Body of pancreas (tissue), 4 donors: ENCODE results near the gene MED25. TPM values are rescaled to one million over a fixed set of nuclear protein-coding genes. Genes with fewer than 3 reads are reported as not detected.

Experiments
- ATAC-seq: fragments of 150-250 bp; one replicate; pipeline ENCODE4 v1.9.1; 2016
- DNase-seq, 4 donors: peaks; one replicate each; pipeline ENCODE4 v3.0.0-alpha.2; 2019
- H3K27ac ChIP-seq, 4 donors: fragments of 200-600 bp; sonication (generic); 1 replicate in 3 of 4; 2 replicates in 1 of 4; pipeline versions ENCODE4 v1.5.1 to v1.6.1; 2016 to 2019; ENCODE audit warnings: mild to moderate bottlenecking in 1 of 4, mixed read lengths in 1 of 4, moderate library complexity in 1 of 4
- H3K27me3 ChIP-seq, 2 donors: fragments of 200-600 bp; sonication (generic); one replicate each; pipeline ENCODE4 v1.6.0; 2016; ENCODE audit warnings: mild to moderate bottlenecking in 1 of 2
- H3K36me3 ChIP-seq, 2 donors: fragments of 200-600 bp; sonication (generic); replicated peaks in 1 of 2; 2 replicates each; pipeline ENCODE4 v1.5.1; 2016; ENCODE audit warnings: low read depth in 2 of 2; ENCODE audit not compliant: insufficient read depth in 1 of 2
- H3K4me1 ChIP-seq: fragments of 200-600 bp; sonication (generic); one replicate; pipeline ENCODE4 v1.6.0; 2016
- H3K4me3 ChIP-seq, 2 donors: fragments of 200-600 bp; sonication (generic); 1 replicate in 1 of 2; 2 replicates in 1 of 2; pipeline ENCODE4 v1.5.1; 2016 to 2019
- H3K9me3 ChIP-seq, 3 donors: fragments of 200-600 bp; sonication (generic); 1 replicate in 2 of 3; 2 replicates in 1 of 3; pipeline ENCODE4 v1.5.1; 2016
- POLR2A ChIP-seq, 3 donors: fragments of 450-650 bp; IDR thresholded peaks; one replicate each; pipeline ENCODE4 v1.6.1; 2016; ENCODE audit warnings: antibody characterized with exemption in 3 of 3, mild to moderate bottlenecking in 2 of 3
- WGBS, 2 donors: methylation state at CpG; one replicate each; pipeline ENCODE4 v1.1.5; 2017; 5-methylcytosine and 5-hydroxymethylcytosine counted together
- intact Hi-C: fragments of 100-400 bp; cut with DNase I; formaldehyde crosslinking; loops from one replicate; pipeline ENCODE4 v1.15.1; 2023
- total RNA-seq, 2 donors: library from RNA; depleted of rRNA; stranded (reverse); fragments of >200 nt; gene quantifications; one replicate each; pipeline ENCODE4 v1.1.0, GENCODE V29; 2016
- TF ChIP-seq, protein P1 (sequence below), 7 experiments: fragments of 450-650 bp in 4 of 7; fragments of 200-600 bp in 3 of 7; sonication (generic) in 3 of 7; IDR thresholded peaks; one replicate each; pipeline ENCODE4 v1.5.1; 2016 to 2019; ENCODE audit warnings: antibody characterized with exemption in 7 of 7

MED25 gene
- total RNA-seq, 2 donors from 2014 or later: 15.8 to 16.9 TPM

DNA sequence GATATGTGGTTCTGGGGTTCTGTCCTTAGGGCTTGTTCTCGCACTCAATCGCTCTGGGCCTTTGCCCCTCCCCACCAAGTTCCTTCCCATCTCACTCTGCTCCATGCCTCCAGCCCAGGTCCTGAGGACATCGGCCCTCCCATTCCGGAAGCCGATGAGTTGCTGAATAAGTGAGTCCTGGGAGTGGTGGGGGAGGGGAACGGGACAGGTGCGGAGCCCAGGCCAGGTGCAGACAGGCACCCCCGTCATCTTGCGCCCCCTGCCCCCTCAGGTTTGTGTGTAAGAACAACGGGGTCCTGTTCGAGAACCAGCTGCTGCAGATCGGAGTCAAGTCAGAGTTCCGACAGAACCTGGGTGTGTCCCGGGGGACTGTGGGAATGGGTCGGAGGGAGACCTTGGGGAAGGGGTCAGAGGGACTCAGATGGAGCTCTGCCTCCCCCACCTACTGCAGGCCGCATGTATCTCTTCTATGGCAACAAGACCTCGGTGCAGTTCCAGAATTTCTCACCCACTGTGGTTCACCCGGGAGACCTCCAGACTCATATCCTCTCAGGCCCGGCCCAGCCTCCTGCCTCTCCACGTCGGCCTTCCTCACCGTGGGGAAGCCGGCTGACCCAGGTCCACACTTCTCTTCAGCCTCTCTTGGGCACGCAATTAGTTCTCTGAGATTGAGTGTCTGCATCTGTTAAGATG, 15.1 kb upstream of the MED25 start:
- no peak overlapping the region for H3K4me3 ChIP-seq
- intact Hi-C loops: no loop called here
- TF ChIP-seq POLR2A (IDR thresholded peaks at IDR 0.05): peak in 1 of 3 donors; percentile 24
- TF ChIP-seq, protein P1, sequence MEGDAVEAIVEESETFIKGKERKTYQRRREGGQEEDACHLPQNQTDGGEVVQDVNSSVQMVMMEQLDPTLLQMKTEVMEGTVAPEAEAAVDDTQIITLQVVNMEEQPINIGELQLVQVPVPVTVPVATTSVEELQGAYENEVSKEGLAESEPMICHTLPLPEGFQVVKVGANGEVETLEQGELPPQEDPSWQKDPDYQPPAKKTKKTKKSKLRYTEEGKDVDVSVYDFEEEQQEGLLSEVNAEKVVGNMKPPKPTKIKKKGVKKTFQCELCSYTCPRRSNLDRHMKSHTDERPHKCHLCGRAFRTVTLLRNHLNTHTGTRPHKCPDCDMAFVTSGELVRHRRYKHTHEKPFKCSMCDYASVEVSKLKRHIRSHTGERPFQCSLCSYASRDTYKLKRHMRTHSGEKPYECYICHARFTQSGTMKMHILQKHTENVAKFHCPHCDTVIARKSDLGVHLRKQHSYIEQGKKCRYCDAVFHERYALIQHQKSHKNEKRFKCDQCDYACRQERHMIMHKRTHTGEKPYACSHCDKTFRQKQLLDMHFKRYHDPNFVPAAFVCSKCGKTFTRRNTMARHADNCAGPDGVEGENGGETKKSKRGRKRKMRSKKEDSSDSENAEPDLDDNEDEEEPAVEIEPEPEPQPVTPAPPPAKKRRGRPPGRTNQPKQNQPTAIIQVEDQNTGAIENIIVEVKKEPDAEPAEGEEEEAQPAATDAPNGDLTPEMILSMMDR (IDR thresholded peaks at IDR 0.05): no peak
- peak overlapping the region in 1 of 4 donors; percentile 55 for H3K27ac ChIP-seq
- no peaks in the 10 kb centered on the region for H3K9me3 ChIP-seq
- peak in 3 of 4 donors; percentile 52 to 69 (median 64) for DNase-seq
- peaks cover 0 to 6% of the 10 kb centered on the region in 2 donors for H3K36me3 ChIP-seq
- ATAC-seq: peak; percentile 5
- H3K4me1 ChIP-seq: no peaks in the 10 kb centered on the region
- 75 to 78% methylated on average over 22 to 23 of the region's 24 CpGs for WGBS, 2 donors
- no peaks in the 10 kb centered on the region for H3K27me3 ChIP-seq

DNA sequence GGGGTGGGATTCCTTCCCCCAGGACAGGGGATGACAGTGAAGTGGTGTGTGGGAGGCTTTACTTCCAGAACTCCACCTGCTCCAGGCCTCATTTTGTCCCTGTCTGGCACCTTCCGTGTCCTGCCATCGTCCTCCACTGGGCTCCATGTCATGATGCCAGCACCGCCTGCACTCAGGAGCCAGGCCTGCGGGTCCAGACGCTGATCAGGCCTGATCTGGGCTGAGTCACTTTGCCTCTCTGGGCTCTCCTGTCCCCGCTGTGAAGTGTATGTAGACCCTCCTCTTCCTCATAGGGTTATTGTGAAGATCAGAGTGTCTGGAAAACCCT, 14.6 kb upstream of the MED25 start:
- intact Hi-C loops: no loop called here
- ATAC-seq: no peak
- Histone ChIP-seq H3K27me3 (no peaks in the 10 kb centered on the region), H3K4me1 (peaks cover 3% of the 10 kb centered on the region), H3K36me3 (peaks cover 0 to 4% of the 10 kb centered on the region in 2 donors), H3K27ac (no peak overlapping the region), H3K4me3 (no peak overlapping the region), H3K9me3 (no peaks in the 10 kb centered on the region)
- TF ChIP-seq POLR2A (IDR thresholded peaks at IDR 0.05): no peak
- TF ChIP-seq, protein P1 (IDR thresholded peaks at IDR 0.05): no peak
- 76 to 93% methylated on average over 5 to 6 of the region's 6 CpGs for WGBS, 2 donors
- DNase-seq: no peak

- H3K36me3 ChIP-seq: no peaks in the 10 kb centered on the region
- no peaks in the 10 kb centered on the region for H3K9me3 ChIP-seq
- H3K27me3 ChIP-seq: no peaks in the 10 kb centered on the region
- intact Hi-C loops: no loop called here
- H3K4me3 ChIP-seq: no peak overlapping the region
- ATAC-seq (no peak), DNase-seq (no peak)
- H3K4me1 ChIP-seq: peaks cover 23% of the 10 kb centered on the region
- TF ChIP-seq POLR2A (IDR thresholded peaks at IDR 0.05): no peak
- TF ChIP-seq, protein P1 (IDR thresholded peaks at IDR 0.05): no peak
- H3K27ac ChIP-seq: peak overlapping the region in 1 of 4 donors; percentile 43
- 78 to 88% methylated on average over 10 to 18 of the region's 20 CpGs for WGBS, 2 donors
Measured at GRCh38 chr19:49805822-49806619, 12.1 kb upstream of the MED25 start.

GRCh38 chr19:49806620-49806959, 11.5 kb upstream of the MED25 start:
- no peak for ATAC-seq
- no peak for DNase-seq
- intact Hi-C loops: no loop called here
- no peaks in the 10 kb centered on the region for H3K9me3 ChIP-seq
- WGBS, 2 donors: 85 to 92% methylated on average over 8 of the region's 8 CpGs
- H3K4me3 ChIP-seq: no peak overlapping the region
- H3K27ac ChIP-seq: no peak overlapping the region
- H3K27me3 ChIP-seq: no peaks in the 10 kb centered on the region
- peaks cover 23% of the 10 kb centered on the region for H3K4me1 ChIP-seq
- no peaks in the 10 kb centered on the region for H3K36me3 ChIP-seq
- TF ChIP-seq, protein P1 (IDR thresholded peaks at IDR 0.05): no peak
- no peak for TF ChIP-seq POLR2A (IDR thresholded peaks at IDR 0.05)
